ENCODE data around the gene RPS6KC1. TPM values are rescaled to one million over a fixed set of nuclear protein-coding genes. Genes with fewer than 3 reads are reported as not detected.
A peak's percentile ranks its signal among the peaks of the same experiment; 100 is the strongest.

The RPS6KC1 gene
- total RNA-seq, 1 donor from 2014 or later = 32.6 TPM

- no peak overlapping the region for H3K27ac Mint-ChIP-seq
- no peaks in the 10 kb centered on the region for H3K27me3 Mint-ChIP-seq (ENCODE audit: insufficient read depth, low read depth)
- H3K9me3 Mint-ChIP-seq = no peaks in the 10 kb centered on the region
- H3K4me1 ChIP-seq = no peaks in the 10 kb centered on the region
- DNase-seq (ENCODE audit: low spot score) = peak; percentile 57
- no peaks in the 10 kb centered on the region for H3K36me3 ChIP-seq
- H3K4me3 ChIP-seq = no peak overlapping the region
- no peaks in the 10 kb centered on the region for H3K9me3 ChIP-seq (ENCODE audit: low read depth)
- peaks cover 2% of the 10 kb centered on the region for H3K4me1 Mint-ChIP-seq
- no peak overlapping the region for H2AFZ ChIP-seq (replicated peaks)
- H3K27ac ChIP-seq = no peak overlapping the region
- H3K4me2 ChIP-seq = no peak overlapping the region
- no peak overlapping the region for H3K4me3 Mint-ChIP-seq
- no peaks in the 10 kb centered on the region for H3K36me3 Mint-ChIP-seq
- H3K79me2 ChIP-seq (ENCODE audit: low read depth) = no peaks in the 10 kb centered on the region
- no peak overlapping the region for H3K9ac ChIP-seq
- no peaks in the 10 kb centered on the region for H3K27me3 ChIP-seq
- H3F3A ChIP-seq (ENCODE audit: low read depth) = no peaks in the 10 kb centered on the region
- no peaks in the 10 kb centered on the region for H4K20me1 ChIP-seq (ENCODE audit: low read depth)
- TF ChIP-seq EZH2 (IDR thresholded peaks at IDR 0.05) (no peak), CTCF (IDR thresholded peaks at IDR 0.05) (peak; percentile 73), EZH2phosphoT487 (IDR thresholded peaks at IDR 0.05) (no peak)
Observed at GRCh38 chr1:213122514-213122929, 71.5 kb downstream of the RPS6KC1 start.

- Mint-ChIP-seq H3K27ac (no peak overlapping the region), H3K4me1 (peaks cover 2% of the 10 kb centered on the region), H3K36me3 (no peaks in the 10 kb centered on the region), H3K4me3 (no peak overlapping the region), H3K27me3 (ENCODE audit: insufficient read depth, low read depth) (no peaks in the 10 kb centered on the region), H3K9me3 (no peaks in the 10 kb centered on the region)
- no peaks in the 10 kb centered on the region for H3K27me3 ChIP-seq
- no peak overlapping the region for H3K4me2 ChIP-seq
- no peaks in the 10 kb centered on the region for H3F3A ChIP-seq (ENCODE audit: low read depth)
- H3K9ac ChIP-seq = no peak overlapping the region
- no peaks in the 10 kb centered on the region for H3K79me2 ChIP-seq (ENCODE audit: low read depth)
- no peak for DNase-seq (ENCODE audit: low spot score)
- no peak overlapping the region for H3K4me3 ChIP-seq
- no peaks in the 10 kb centered on the region for H3K9me3 ChIP-seq (ENCODE audit: low read depth)
- H2AFZ ChIP-seq (replicated peaks) = no peak overlapping the region
- no peaks in the 10 kb centered on the region for H3K4me1 ChIP-seq
- no peaks in the 10 kb centered on the region for H4K20me1 ChIP-seq (ENCODE audit: low read depth)
- H3K36me3 ChIP-seq = no peaks in the 10 kb centered on the region
- no peak overlapping the region for H3K27ac ChIP-seq
- TF ChIP-seq CTCF (IDR thresholded peaks at IDR 0.05) = no peak
- no peak for TF ChIP-seq EZH2 (IDR thresholded peaks at IDR 0.05)
- TF ChIP-seq EZH2phosphoT487 (IDR thresholded peaks at IDR 0.05) = no peak
Observed at GRCh38 chr1:213123087-213123486, 72.0 kb downstream of the RPS6KC1 start.

GRCh38 chr1:213123536-213123935 is 72.5 kb downstream of the RPS6KC1 start:
- Histone ChIP-seq H3K4me1 (no peaks in the 10 kb centered on the region), H3K4me3 (no peak overlapping the region), H4K20me1 (ENCODE audit: low read depth) (no peaks in the 10 kb centered on the region), H3K4me2 (no peak overlapping the region), H2AFZ (replicated peaks) (no peak overlapping the region), H3F3A (ENCODE audit: low read depth) (no peaks in the 10 kb centered on the region), H3K79me2 (ENCODE audit: low read depth) (no peaks in the 10 kb centered on the region), H3K27me3 (no peaks in the 10 kb centered on the region), H3K9ac (no peak overlapping the region), H3K27ac (no peak overlapping the region), H3K36me3 (no peaks in the 10 kb centered on the region), H3K9me3 (ENCODE audit: low read depth) (no peaks in the 10 kb centered on the region)
- no peak overlapping the region for H3K27ac Mint-ChIP-seq
- no peaks in the 10 kb centered on the region for H3K36me3 Mint-ChIP-seq
- no peak overlapping the region for H3K4me3 Mint-ChIP-seq
- no peak for DNase-seq (ENCODE audit: low spot score)
- no peak for TF ChIP-seq EZH2phosphoT487 (IDR thresholded peaks at IDR 0.05)
- no peak for TF ChIP-seq EZH2 (IDR thresholded peaks at IDR 0.05)
- TF ChIP-seq CTCF (IDR thresholded peaks at IDR 0.05) = no peak
- no peaks in the 10 kb centered on the region for H3K27me3 Mint-ChIP-seq (ENCODE audit: insufficient read depth, low read depth)
- no peaks in the 10 kb centered on the region for H3K9me3 Mint-ChIP-seq
- H3K4me1 Mint-ChIP-seq = peaks cover 2% of the 10 kb centered on the region
